Thyroid gland (tissue), 4 donors: Measurements from ENCODE around the gene KCNIP4. TPM values are rescaled to one million over a fixed set of nuclear protein-coding genes. Genes with fewer than 3 reads are reported as not detected.

Experiments
- DNase-seq, 2 donors: peaks; one replicate each; pipeline ENCODE4 v3.0.0-alpha.2; 2019
- H3K27ac ChIP-seq, 3 donors: fragments of 200-600 bp; sonication (generic); 1 replicate in 2 of 3; 2 replicates in 1 of 3; pipeline ENCODE4 v1.5.1; 2016 to 2019; ENCODE audit warnings: mild to moderate bottlenecking in 1 of 3, moderate library complexity in 1 of 3
- H3K27me3 ChIP-seq: fragments of 200-600 bp; sonication (generic); one replicate; pipeline ENCODE4 v1.5.1; 2019
- H3K36me3 ChIP-seq, 2 donors: fragments of 200-600 bp; sonication (generic); one replicate each; pipeline ENCODE4 v1.5.1; 2016 to 2019
- H3K4me1 ChIP-seq, 2 donors: fragments of 200-600 bp; sonication (generic); one replicate each; pipeline ENCODE4 v1.5.1; 2017 to 2019
- H3K4me3 ChIP-seq, 3 donors: fragments of 200-600 bp; sonication (generic); replicated peaks in 1 of 3; 1 replicate in 2 of 3; 2 replicates in 1 of 3; pipeline ENCODE4 v1.5.1; 2016; ENCODE audit warnings: mild to moderate bottlenecking in 1 of 3
- H3K9me3 ChIP-seq: fragments of 200-600 bp; sonication (generic); one replicate; pipeline ENCODE4 v1.5.1; 2017
- POLR2A ChIP-seq, 2 donors: fragments of 450-650 bp; IDR thresholded peaks; one replicate each; pipeline ENCODE4 v1.6.1; 2017; ENCODE audit warnings: antibody characterized with exemption in 2 of 2, mild to moderate bottlenecking in 2 of 2, moderate library complexity in 1 of 2
- WGBS, 2 donors: methylation state at CpG; one replicate each; pipeline ENCODE4 v1.1.5; 2017; 5-methylcytosine and 5-hydroxymethylcytosine counted together
- intact Hi-C: fragments of 100-400 bp; cut with DNase I; formaldehyde crosslinking; loops from one replicate; pipeline ENCODE4 v1.15.1; 2023
- total RNA-seq, 4 donors: library from RNA; depleted of rRNA; stranded (reverse); fragments of >200 nt; gene quantifications; one replicate each; pipeline ENCODE4 v1.2.3, GENCODE V29; 2016
- TF ChIP-seq, protein P1 (sequence below), 6 experiments: fragments of 200-600 bp in 3 of 6; fragments of 450-650 bp in 3 of 6; sonication (generic) in 3 of 6; IDR thresholded peaks; one replicate each; pipeline ENCODE4 v1.5.1; 2016 to 2019; ENCODE audit warnings: antibody characterized with exemption in 6 of 6, mild to moderate bottlenecking in 2 of 6, inconsistent platforms in 1 of 6, moderate library complexity in 1 of 6

KCNIP4 gene
- total RNA-seq, 4 donors from 2014 or later: 2.0 to 6.6 (median 4.4) TPM

DNA sequence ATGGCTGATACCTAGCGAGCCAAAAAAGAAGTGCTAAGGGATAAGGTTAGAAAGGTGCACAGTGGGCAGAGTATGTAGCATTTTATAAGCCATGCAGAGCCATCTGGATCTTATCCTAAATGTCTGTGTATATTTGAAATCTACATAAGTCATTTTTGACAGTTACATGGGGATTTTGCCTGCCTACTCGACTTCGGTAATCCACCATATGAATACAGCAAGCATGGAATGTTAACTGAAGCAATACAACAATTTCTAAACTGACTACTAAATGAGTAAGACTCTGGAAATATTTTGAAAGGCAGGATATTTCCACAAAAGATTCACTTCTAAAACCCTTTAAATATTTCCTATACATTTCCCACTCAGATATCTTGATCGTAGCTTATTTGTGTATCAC lies 122.5 kb downstream of the KCNIP4 start:
- Histone ChIP-seq H3K27me3 (no peaks in the 10 kb centered on the region), H3K9me3 (no peaks in the 10 kb centered on the region), H3K4me3 (no peak overlapping the region), H3K36me3 (no peaks in the 10 kb centered on the region), H3K4me1 (no peaks in the 10 kb centered on the region), H3K27ac (no peak overlapping the region)
- WGBS, 2 donors: 90 to 91% methylated on average over 4 of the region's 4 CpGs
- intact Hi-C loops: no loop called here
- no peak for DNase-seq
- TF ChIP-seq, protein P1, sequence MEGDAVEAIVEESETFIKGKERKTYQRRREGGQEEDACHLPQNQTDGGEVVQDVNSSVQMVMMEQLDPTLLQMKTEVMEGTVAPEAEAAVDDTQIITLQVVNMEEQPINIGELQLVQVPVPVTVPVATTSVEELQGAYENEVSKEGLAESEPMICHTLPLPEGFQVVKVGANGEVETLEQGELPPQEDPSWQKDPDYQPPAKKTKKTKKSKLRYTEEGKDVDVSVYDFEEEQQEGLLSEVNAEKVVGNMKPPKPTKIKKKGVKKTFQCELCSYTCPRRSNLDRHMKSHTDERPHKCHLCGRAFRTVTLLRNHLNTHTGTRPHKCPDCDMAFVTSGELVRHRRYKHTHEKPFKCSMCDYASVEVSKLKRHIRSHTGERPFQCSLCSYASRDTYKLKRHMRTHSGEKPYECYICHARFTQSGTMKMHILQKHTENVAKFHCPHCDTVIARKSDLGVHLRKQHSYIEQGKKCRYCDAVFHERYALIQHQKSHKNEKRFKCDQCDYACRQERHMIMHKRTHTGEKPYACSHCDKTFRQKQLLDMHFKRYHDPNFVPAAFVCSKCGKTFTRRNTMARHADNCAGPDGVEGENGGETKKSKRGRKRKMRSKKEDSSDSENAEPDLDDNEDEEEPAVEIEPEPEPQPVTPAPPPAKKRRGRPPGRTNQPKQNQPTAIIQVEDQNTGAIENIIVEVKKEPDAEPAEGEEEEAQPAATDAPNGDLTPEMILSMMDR (IDR thresholded peaks at IDR 0.05): no peak

DNA sequence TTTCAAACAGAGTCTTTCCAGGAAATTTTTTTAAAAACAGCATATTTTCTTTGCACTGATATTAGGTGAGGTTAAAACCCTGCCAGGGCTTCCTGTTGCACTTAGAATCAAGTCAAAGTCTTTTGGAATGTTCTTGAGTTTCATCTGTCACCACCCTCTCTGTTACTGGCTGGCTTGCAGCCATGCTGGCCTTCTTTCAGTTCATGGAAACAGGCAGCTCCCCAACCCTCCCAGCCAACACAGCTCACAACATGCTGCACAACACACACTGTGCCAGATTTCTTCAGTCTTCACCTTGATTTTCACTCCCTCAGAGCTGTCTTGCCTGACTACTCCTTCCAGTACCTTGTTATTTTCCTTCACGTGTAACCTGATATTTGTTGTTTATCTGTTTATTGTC lies 129.5 kb downstream of the KCNIP4 start:
- Histone ChIP-seq H3K36me3 (no peaks in the 10 kb centered on the region), H3K27ac (no peak overlapping the region), H3K9me3 (no peaks in the 10 kb centered on the region), H3K4me3 (no peak overlapping the region), H3K27me3 (no peaks in the 10 kb centered on the region), H3K4me1 (no peaks in the 10 kb centered on the region)
- peak; percentile 3 to 37 for DNase-seq
- no peak for TF ChIP-seq POLR2A (IDR thresholded peaks at IDR 0.05)
- TF ChIP-seq, protein P1 (IDR thresholded peaks at IDR 0.05): no peak
- WGBS, 2 donors: 16 to 40% methylated on average over 1 of the region's 1 CpG
- intact Hi-C loops: no loop called here

DNA sequence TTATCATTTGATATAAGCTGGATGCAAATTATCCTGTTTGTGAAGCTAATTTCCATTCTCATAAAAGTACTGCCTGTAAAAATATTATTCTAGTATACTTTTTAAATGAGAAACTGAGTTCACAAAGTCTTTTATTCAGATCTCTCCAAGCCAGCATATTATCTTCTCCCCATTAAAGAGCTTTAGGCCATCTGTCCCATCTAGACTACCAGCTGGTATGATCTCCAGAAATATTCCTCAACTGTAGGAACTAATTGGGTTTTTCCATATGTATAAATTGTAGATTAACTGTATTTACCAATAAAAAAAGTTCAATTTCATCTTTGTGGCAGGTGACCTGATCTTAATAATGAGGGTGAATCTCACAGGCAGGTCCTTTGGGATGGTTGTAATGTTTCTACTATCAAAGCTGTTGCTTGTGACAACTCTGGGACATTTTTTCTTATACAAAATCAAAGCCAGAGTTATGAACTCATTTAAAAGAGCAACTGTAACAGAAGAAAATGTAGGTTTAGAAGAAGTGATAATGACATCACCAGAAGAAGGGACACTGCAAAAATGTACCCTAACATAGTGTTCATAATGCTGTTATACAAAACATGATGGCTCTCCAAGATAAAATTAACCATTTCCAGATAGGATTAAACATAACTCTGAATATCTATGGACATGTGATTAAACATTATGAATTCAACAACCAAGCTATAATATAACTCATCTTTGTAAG lies 132.8 kb downstream of the KCNIP4 start:
- Histone ChIP-seq H3K9me3 (no peaks in the 10 kb centered on the region), H3K4me3 (no peak overlapping the region), H3K27me3 (no peaks in the 10 kb centered on the region), H3K36me3 (no peaks in the 10 kb centered on the region), H3K27ac (no peak overlapping the region), H3K4me1 (no peaks in the 10 kb centered on the region)
- DNase-seq: no peak
- no peak for TF ChIP-seq POLR2A (IDR thresholded peaks at IDR 0.05)
- TF ChIP-seq, protein P1 (IDR thresholded peaks at IDR 0.05): no peak
- intact Hi-C loops: no loop called here

DNA sequence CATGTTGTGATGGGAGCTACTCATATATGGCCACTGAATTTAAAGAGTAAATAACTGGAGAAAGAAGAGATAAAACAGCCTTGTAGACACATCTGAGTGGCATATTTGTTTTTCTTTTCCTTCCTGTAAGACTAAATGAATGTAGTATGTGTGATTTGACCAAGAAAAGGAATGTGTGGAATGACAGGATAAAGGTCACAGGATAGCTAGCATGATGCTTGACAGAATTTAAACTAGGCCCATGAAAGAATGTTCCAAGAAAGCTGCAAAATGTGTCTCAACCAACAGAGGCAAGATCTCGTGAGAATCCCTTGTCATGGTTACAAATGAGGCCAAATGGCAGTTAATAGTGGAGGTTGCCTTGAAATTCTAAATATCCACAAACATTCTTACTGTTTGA lies 137.0 kb downstream of the KCNIP4 start:
- DNase-seq: no peak

DNA sequence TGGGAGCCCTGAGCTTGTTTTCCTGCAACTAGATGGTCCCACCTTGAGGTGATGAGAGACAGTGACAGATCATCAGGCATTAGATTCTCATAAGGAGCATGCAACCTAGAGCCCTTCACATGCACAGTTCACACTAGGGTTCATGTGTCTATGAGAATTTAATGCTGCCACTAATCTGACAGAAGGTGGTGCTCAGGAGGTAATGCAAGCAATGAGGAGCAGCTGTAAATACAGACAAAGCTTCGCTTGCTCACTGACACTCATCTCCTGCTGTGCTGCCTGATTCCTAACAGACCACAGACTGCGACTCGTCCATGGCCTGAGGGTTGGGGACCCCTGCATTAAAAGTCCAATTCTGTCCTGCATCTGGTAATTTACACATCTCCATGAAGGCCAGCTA lies 141.6 kb downstream of the KCNIP4 start:
- intact Hi-C loops: no loop called here
- DNase-seq: no peak
- H3K9me3 ChIP-seq: no peaks in the 10 kb centered on the region
- H3K4me3 ChIP-seq: no peak overlapping the region
- no peaks in the 10 kb centered on the region for H3K27me3 ChIP-seq
- H3K27ac ChIP-seq: no peak overlapping the region
- no peaks in the 10 kb centered on the region for H3K36me3 ChIP-seq
- 97 to 100% methylated on average over 3 of the region's 3 CpGs for WGBS, 2 donors
- TF ChIP-seq, protein P1 (IDR thresholded peaks at IDR 0.05): no peak
- TF ChIP-seq POLR2A (IDR thresholded peaks at IDR 0.05): no peak
- no peaks in the 10 kb centered on the region for H3K4me1 ChIP-seq

More for the DNA sequence above, 137.0 kb downstream of the KCNIP4 start:
- 61 to 64% methylated on average over 1 of the region's 1 CpG for WGBS, 2 donors
- intact Hi-C loops: no loop called here
- Histone ChIP-seq H3K4me1 (no peaks in the 10 kb centered on the region), H3K27ac (no peak overlapping the region), H3K27me3 (no peaks in the 10 kb centered on the region), H3K36me3 (no peaks in the 10 kb centered on the region), H3K4me3 (no peak overlapping the region), H3K9me3 (no peaks in the 10 kb centered on the region)
- no peak for TF ChIP-seq POLR2A (IDR thresholded peaks at IDR 0.05)
- TF ChIP-seq, protein P1 (IDR thresholded peaks at IDR 0.05): no peak
